Measurements from ENCODE around the gene PHTF2. TPM values are rescaled to one million over a fixed set of nuclear protein-coding genes. Genes with fewer than 3 reads are reported as not detected.

Gene PHTF2
- total RNA-seq, 1 experiment from 2014 or later = 26.7 TPM

- TF ChIP-seq TCF7L2 (IDR thresholded peaks at IDR 0.05; ENCODE audit: borderline replicate concordance, extremely low read depth, insufficient read depth, insufficient read length) (peak; percentile 96), FOSL1 (IDR thresholded peaks at IDR 0.05; ENCODE audit: low read depth) (no peak), CBX3 (IDR thresholded peaks at IDR 0.05; ENCODE audit: low read depth) (0 out of 2 replicates have a peak, but pooled peaks have one; percentile 41), SRF (IDR thresholded peaks at IDR 0.05; ENCODE audit: low read depth) (no peak), MAX (IDR thresholded peaks at IDR 0.05) (peak; percentile 88)
These were observed at the start of gene PHTF2, which contains the start of gene TMEM60 (continued) for GRCh38 chr7:77798394-77799077.

- ChIA-PET RAD21 (ENCODE audit: low non-redundant PET in 1 of 2, low total read pairs in 2 of 2, uncharacterized antibody in 2 of 2, unreplicated experiment in 2 of 2) (no interaction called here), CTCF (no interaction called here), POLR2A (no interaction called here)
- Histone ChIP-seq H3K4me3 (replicated peaks in 1 of 2; ENCODE audit: low read depth in 1 of 2, low read length in 2 of 2) (no peak overlapping the region), H3K27me3 (ENCODE audit: insufficient read depth, low read length) (no peaks in the 10 kb centered on the region), H3K9ac (ENCODE audit: low read length) (no peak overlapping the region), H3K9me3 (ENCODE audit: control insufficient read depth in 1 of 2, insufficient read depth in 1 of 2, low read depth in 1 of 2, low read length in 2 of 2) (no peaks in the 10 kb centered on the region), H3K79me2 (ENCODE audit: insufficient read depth, low read length) (peaks cover 34% of the 10 kb centered on the region), H3K4me2 (ENCODE audit: low read length) (no peak overlapping the region), H3K27ac (ENCODE audit: low read depth, low read length) (no peak overlapping the region), H3K4me1 (ENCODE audit: control insufficient read depth in 1 of 2, insufficient read depth in 2 of 2, low read length in 2 of 2) (no peaks in the 10 kb centered on the region), H3K36me3 (ENCODE audit: control insufficient read depth in 1 of 2, insufficient read depth in 2 of 2, low read length in 2 of 2) (no peaks in the 10 kb centered on the region), H4K20me1 (ENCODE audit: insufficient read depth) (no peaks in the 10 kb centered on the region), H2AFZ (ENCODE audit: low read depth, low read length, poor library complexity, severe bottlenecking) (no peak overlapping the region), H3K9me2 (ENCODE audit: insufficient read depth) (no peaks in the 10 kb centered on the region)
- intact Hi-C loops (cut with micrococcal nuclease) = no loop called here
- ATAC-seq (no peak), DNase-seq (ENCODE audit: low read depth, low spot score) (no peak)
- no peak for TF ChIP-seq SP1 (IDR thresholded peaks at IDR 0.05; ENCODE audit: low read depth)
- no peak for TF ChIP-seq ZFX (IDR thresholded peaks at IDR 0.05)
- no peak for TF ChIP-seq ZNF274 (IDR thresholded peaks at IDR 0.05; ENCODE audit: low read depth, low read length)
- TF ChIP-seq RAD21 (IDR thresholded peaks at IDR 0.05; ENCODE audit: low read depth) = no peak
- no peak for TF ChIP-seq REST (IDR thresholded peaks at IDR 0.05; ENCODE audit: low read depth)
- no peak for TF ChIP-seq ELF1 (IDR thresholded peaks at IDR 0.05; ENCODE audit: borderline replicate concordance, low read depth)
- no peak for TF ChIP-seq FOSL1 (IDR thresholded peaks at IDR 0.05; ENCODE audit: low read depth)
- TF ChIP-seq SRF (IDR thresholded peaks at IDR 0.05; ENCODE audit: low read depth) = no peak
- TF ChIP-seq EZH2phosphoT487 (IDR thresholded peaks at IDR 0.05; ENCODE audit: borderline replicate concordance) = no peak
- no TSS peak for BruUV-seq (replicated peaks)
These were observed 46.6 kb upstream of the PHTF2 start for GRCh38 chr7:77752016-77752415.

All from HCT116 (cell line).